WERI-Rb-1 (cell line): Measurements from ENCODE around the gene ZNF23.

ENCODE experiments used
- DNase-seq: peaks from one replicate; pipeline ENCODE4 v3.0.0-alpha.2; 2020
- H3K27ac ChIP-seq: fragments of 250-450 bp; sonication (Bioruptor Pico); 2 replicates; pipeline ENCODE4 v1.5.1; 2020; ENCODE audit warnings: mild to moderate bottlenecking, moderate library complexity
- H3K27me3 ChIP-seq: fragments of 250-450 bp; sonication (Bioruptor Pico); 2 replicates; pipeline ENCODE4 v1.5.1; 2021; ENCODE audit warnings: mild to moderate bottlenecking, low read depth, moderate library complexity; ENCODE audit not compliant: insufficient read depth, severe bottlenecking
- H3K36me3 ChIP-seq: fragments of 250-450 bp; sonication (Bioruptor Pico); 2 replicates; pipeline ENCODE4 v1.5.1; 2020; ENCODE audit warnings: mild to moderate bottlenecking, moderate library complexity
- H3K4me3 ChIP-seq: 2 replicates; pipeline ENCODE4 v1.5.1; 2011; ENCODE audit warnings: low read depth, mild to moderate bottlenecking, control low read depth, low read length
- H3K9me3 ChIP-seq: fragments of 250-450 bp; sonication (Bioruptor Pico); 2 replicates; pipeline ENCODE4 v1.5.1; 2021; ENCODE audit warnings: mild to moderate bottlenecking, moderate library complexity; ENCODE audit not compliant: severe bottlenecking
- CTCF ChIP-seq: IDR thresholded peaks from 2 replicates; pipeline ENCODE4 v1.5.1; 2011; ENCODE audit warnings: low read depth, mild to moderate bottlenecking, control low read depth, inconsistent platforms, low read length

Gene ZNF23

DNA sequence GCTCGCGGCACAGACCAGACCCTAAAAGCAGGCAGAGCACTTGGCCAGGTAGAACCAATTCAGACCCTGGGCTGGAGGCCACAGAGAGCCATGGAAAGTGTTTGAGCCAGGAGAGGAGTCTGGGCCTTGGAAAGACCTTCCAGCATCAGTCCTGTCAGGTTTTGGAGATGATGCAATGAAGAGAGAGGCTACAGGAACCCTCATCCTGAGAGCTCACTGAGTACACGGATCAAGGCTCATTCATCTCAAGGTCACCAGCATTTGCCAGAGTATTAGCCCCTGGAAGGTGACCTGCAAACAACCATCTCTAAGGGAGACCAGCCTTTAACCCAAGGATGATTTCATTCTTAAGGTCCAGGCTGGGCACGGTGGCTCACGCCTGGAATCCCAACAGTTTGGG, 48.0 kb downstream of the ZNF23 start:
- no peaks in the 10 kb centered on the region for H3K9me3 ChIP-seq
- no peaks in the 10 kb centered on the region for H3K27me3 ChIP-seq
- DNase-seq, result no peak
- no peak overlapping the region for H3K27ac ChIP-seq
- H3K36me3 ChIP-seq, result no peaks in the 10 kb centered on the region
- no peak overlapping the region for H3K4me3 ChIP-seq
- no peak for TF ChIP-seq CTCF

GRCh38 chr16:71413341-71413740, 48.7 kb downstream of the ZNF23 start:
- DNase-seq, result no peak
- Histone ChIP-seq H3K36me3 (no peaks in the 10 kb centered on the region), H3K27me3 (no peaks in the 10 kb centered on the region), H3K4me3 (no peak overlapping the region), H3K9me3 (no peaks in the 10 kb centered on the region), H3K27ac (no peak overlapping the region)
- TF ChIP-seq CTCF, result no peak

GRCh38 chr16:71412270-71413160, 49.5 kb downstream of the ZNF23 start:
- no peaks in the 10 kb centered on the region for H3K27me3 ChIP-seq
- TF ChIP-seq CTCF, result peak; percentile 91
- H3K36me3 ChIP-seq, result no peaks in the 10 kb centered on the region
- DNase-seq, result peak; percentile 86
- peak overlapping the region; percentile 53 for H3K27ac ChIP-seq
- peak overlapping the region; percentile 48 for H3K4me3 ChIP-seq
- no peaks in the 10 kb centered on the region for H3K9me3 ChIP-seq

DNA sequence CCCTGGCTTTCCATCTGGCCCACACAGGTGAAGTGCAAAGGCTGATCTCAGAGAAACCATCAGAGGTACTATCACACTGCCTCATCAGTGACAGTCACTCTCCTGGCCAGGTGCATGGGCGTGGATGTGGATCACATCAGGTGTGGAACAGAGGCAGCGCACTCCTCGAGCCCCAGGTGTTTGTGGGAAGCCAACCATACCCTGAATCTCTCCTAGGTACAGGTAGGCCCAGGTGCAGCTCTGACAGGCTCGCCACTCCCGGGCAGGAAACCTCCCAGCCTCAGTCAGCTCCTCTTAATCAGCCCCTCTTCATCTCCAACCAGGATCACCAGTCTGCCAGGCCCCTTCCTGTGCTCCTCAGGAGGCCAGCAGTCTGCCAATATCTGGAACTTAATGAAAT, 51.9 kb downstream of the ZNF23 start:
- Histone ChIP-seq H3K9me3 (peaks cover 2% of the 10 kb centered on the region), H3K27ac (no peak overlapping the region), H3K4me3 (no peak overlapping the region), H3K27me3 (no peaks in the 10 kb centered on the region), H3K36me3 (no peaks in the 10 kb centered on the region)
- no peak for DNase-seq
- no peak for TF ChIP-seq CTCF

DNA sequence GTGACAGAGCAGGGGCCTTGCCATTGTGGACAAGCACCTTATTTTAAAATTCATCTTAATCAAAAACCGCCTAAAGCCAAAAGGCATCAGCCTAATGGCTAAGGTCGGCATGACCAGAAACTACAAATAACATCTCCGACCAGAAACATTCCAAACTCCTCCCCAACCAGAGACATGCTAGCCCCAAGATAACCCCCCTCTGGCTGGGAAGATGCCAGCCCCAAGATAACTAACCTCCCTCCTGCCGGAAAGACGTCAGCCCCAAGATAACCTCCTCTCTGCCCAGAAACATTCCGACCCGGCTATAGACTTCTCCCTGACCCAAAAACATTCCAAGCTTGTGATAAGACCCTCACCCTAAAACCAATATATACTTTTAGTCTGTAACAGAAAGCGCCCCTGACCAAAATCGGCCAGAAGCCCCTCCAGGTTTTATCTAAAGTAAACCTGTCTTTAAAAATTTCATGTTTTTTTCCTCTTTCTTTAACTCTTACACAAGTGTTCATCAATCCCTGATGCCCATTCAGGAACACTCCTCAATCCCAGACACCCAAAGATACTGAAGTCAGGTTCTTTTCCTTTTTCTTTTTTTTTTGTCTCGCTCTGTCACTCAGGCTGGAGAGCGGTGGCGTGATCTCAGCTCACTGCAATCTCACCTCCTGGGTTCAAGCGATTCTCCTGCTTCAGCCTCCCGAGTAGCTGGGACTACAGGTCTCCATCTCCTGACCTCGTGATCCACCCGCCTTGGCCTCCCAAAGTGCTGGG, 52.9 kb downstream of the ZNF23 start:
- no peak for TF ChIP-seq CTCF
- Histone ChIP-seq H3K27ac (no peak overlapping the region), H3K4me3 (no peak overlapping the region), H3K9me3 (peaks cover 11% of the 10 kb centered on the region), H3K27me3 (no peaks in the 10 kb centered on the region), H3K36me3 (no peaks in the 10 kb centered on the region)
- no peak for DNase-seq
